Activated T-helper 17 cell treated with anti-CD3 and anti-CD28 coated beads, Interleukin-2, amount 50 U/mL, for 72 hours (primary cell): Measurements from ENCODE around the gene DUSP11. TPM values are rescaled to one million over a fixed set of nuclear protein-coding genes. Genes with fewer than 3 reads are reported as not detected.
"Not testable (repeated sequence)": the region's sequence is repeated elsewhere in the genome, so short reads cannot be mapped to it uniquely, and the experiment has no call there.

Experiments
- ATAC-seq: fragments of 150-1000 bp; cut with Tn5 transposase; replicated peaks from 2 replicates; pipeline ENCODE4 v1.10.0; 2021; ENCODE audit warnings: mild to moderate bottlenecking, moderate library complexity
- H3K27ac Mint-ChIP-seq: one replicate; pipeline ENCODE4 v1.8.0; 2022; ENCODE audit warnings: mixed read lengths
- H3K27me3 Mint-ChIP-seq: one replicate; pipeline ENCODE4 v1.8.0; 2022; ENCODE audit warnings: mixed read lengths
- H3K36me3 Mint-ChIP-seq: one replicate; pipeline ENCODE4 v1.8.0; 2022; ENCODE audit warnings: low read depth, mild to moderate bottlenecking, mixed read lengths
- H3K4me1 Mint-ChIP-seq: one replicate; pipeline ENCODE4 v1.8.0; 2022; ENCODE audit warnings: mixed read lengths
- H3K4me3 Mint-ChIP-seq: one replicate; pipeline ENCODE4 v1.8.0; 2022; ENCODE audit warnings: mild to moderate bottlenecking, mixed read lengths
- H3K9me3 Mint-ChIP-seq: one replicate; pipeline ENCODE4 v1.8.0; 2022; ENCODE audit warnings: mixed read lengths
- total RNA-seq, 2 donors: library from RNA; stranded (reverse); gene quantifications; one replicate each; pipeline ENCODE4 v1.2.3, GENCODE V29; 2022

DUSP11 gene
- total RNA-seq, 2 donors from 2014 or later, result 36.7 to 41.0 TPM

GRCh38 chr2:73754332-73754731 is 25.6 kb downstream of the DUSP11 start:
- not testable (repeated sequence) for H3K27ac Mint-ChIP-seq, H3K4me3 Mint-ChIP-seq, ATAC-seq, H3K9me3 Mint-ChIP-seq, H3K4me1 Mint-ChIP-seq, H3K27me3 Mint-ChIP-seq
- peaks cover 86% of the 10 kb centered on the region for H3K36me3 Mint-ChIP-seq

- Mint-ChIP-seq H3K4me3 (no peak overlapping the region), H3K27me3 (no peaks in the 10 kb centered on the region), H3K36me3 (peaks cover 85% of the 10 kb centered on the region), H3K9me3 (no peaks in the 10 kb centered on the region), H3K27ac (no peak overlapping the region), H3K4me1 (peaks cover 11% of the 10 kb centered on the region)
- no peak for ATAC-seq
Measured at GRCh38 chr2:73749314-73749713, 30.6 kb downstream of the DUSP11 start.

GRCh38 chr2:73746877-73747208 is 33.1 kb downstream of the DUSP11 start:
- peaks cover 81% of the 10 kb centered on the region for H3K36me3 Mint-ChIP-seq

GRCh38 chr2:73746015-73746876 is 33.7 kb downstream of the DUSP11 start:
- H3K4me3 Mint-ChIP-seq, result no peak overlapping the region
- no peak overlapping the region for H3K27ac Mint-ChIP-seq
- peaks cover 77% of the 10 kb centered on the region for H3K36me3 Mint-ChIP-seq

More at GRCh38 chr2:73746877-73747208, 33.1 kb downstream of the DUSP11 start:
- Mint-ChIP-seq H3K4me1 (peaks cover 11% of the 10 kb centered on the region), H3K9me3 (no peaks in the 10 kb centered on the region), H3K4me3 (no peak overlapping the region), H3K27ac (no peak overlapping the region), H3K27me3 (no peaks in the 10 kb centered on the region)
- ATAC-seq, result no peak

GRCh38 chr2:73740767-73741166 is 39.1 kb downstream of the DUSP11 start:
- no peak for ATAC-seq
- Mint-ChIP-seq H3K27ac (no peak overlapping the region), H3K36me3 (peaks cover 49% of the 10 kb centered on the region), H3K4me3 (no peak overlapping the region), H3K27me3 (no peaks in the 10 kb centered on the region), H3K9me3 (no peaks in the 10 kb centered on the region), H3K4me1 (peaks cover 11% of the 10 kb centered on the region)

More at GRCh38 chr2:73746015-73746876, 33.7 kb downstream of the DUSP11 start:
- H3K9me3 Mint-ChIP-seq, result no peaks in the 10 kb centered on the region
- ATAC-seq, result no peak
- peaks cover 11% of the 10 kb centered on the region for H3K4me1 Mint-ChIP-seq
- H3K27me3 Mint-ChIP-seq, result no peaks in the 10 kb centered on the region

GRCh38 chr2:73739101-73739500 is 40.8 kb downstream of the DUSP11 start:
- Mint-ChIP-seq H3K36me3 (peaks cover 42% of the 10 kb centered on the region), H3K27ac (no peak overlapping the region), H3K27me3 (no peaks in the 10 kb centered on the region), H3K4me1 (peaks cover 11% of the 10 kb centered on the region), H3K4me3 (no peak overlapping the region), H3K9me3 (no peaks in the 10 kb centered on the region)
- ATAC-seq, result no peak

GRCh38 chr2:73736855-73737779 is 42.8 kb downstream of the DUSP11 start, which contains the start of gene TPRKB:
Gene TPRKB, minus strand, starts transcription at chr2:73737345. Its CDS starts 2,776 bp downstream, at chr2:73734569.
- H3K4me3 Mint-ChIP-seq, result peak within 1 kb of the TSS; percentile 99
- peaks cover 11% of the 10 kb centered on the region for H3K4me1 Mint-ChIP-seq
- no peaks in the 10 kb centered on the region for H3K27me3 Mint-ChIP-seq
- H3K9me3 Mint-ChIP-seq, result no peaks in the 10 kb centered on the region
- peak within 1 kb of the TSS; percentile 97 for H3K27ac Mint-ChIP-seq
- ATAC-seq, result peak; percentile 99
- H3K36me3 Mint-ChIP-seq, result peaks cover 50% of the 10 kb centered on the region

- H3K9me3 Mint-ChIP-seq, result no peaks in the 10 kb centered on the region
- H3K36me3 Mint-ChIP-seq, result peaks cover 55% of the 10 kb centered on the region
Measured at GRCh38 chr2:73736378-73736777, 43.5 kb downstream of the DUSP11 start.

GRCh38 chr2:73730810-73731209 is 49.1 kb downstream of the DUSP11 start:
- Mint-ChIP-seq H3K4me3 (no peak overlapping the region), H3K36me3 (peaks cover 67% of the 10 kb centered on the region), H3K27ac (no peak overlapping the region), H3K27me3 (no peaks in the 10 kb centered on the region), H3K9me3 (no peaks in the 10 kb centered on the region), H3K4me1 (no peaks in the 10 kb centered on the region)
- ATAC-seq, result no peak

More at GRCh38 chr2:73736378-73736777, 43.5 kb downstream of the DUSP11 start:
- Mint-ChIP-seq H3K27ac (peak overlapping the region; percentile 97), H3K4me3 (peak overlapping the region; percentile 99), H3K27me3 (no peaks in the 10 kb centered on the region), H3K4me1 (peaks cover 11% of the 10 kb centered on the region)
- no peak for ATAC-seq

- ATAC-seq, result no peak
- no peaks in the 10 kb centered on the region for H3K27me3 Mint-ChIP-seq
- no peaks in the 10 kb centered on the region for H3K4me1 Mint-ChIP-seq
- H3K27ac Mint-ChIP-seq, result no peak overlapping the region
- no peaks in the 10 kb centered on the region for H3K9me3 Mint-ChIP-seq
- H3K36me3 Mint-ChIP-seq, result peaks cover 55% of the 10 kb centered on the region
- no peak overlapping the region for H3K4me3 Mint-ChIP-seq
Measured at GRCh38 chr2:73728711-73729110, 51.2 kb downstream of the DUSP11 start.

- Mint-ChIP-seq H3K4me1 (no peaks in the 10 kb centered on the region), H3K27ac (no peak overlapping the region), H3K27me3 (no peaks in the 10 kb centered on the region), H3K36me3 (peaks cover 48% of the 10 kb centered on the region), H3K4me3 (no peak overlapping the region), H3K9me3 (no peaks in the 10 kb centered on the region)
- no peak for ATAC-seq
Measured at GRCh38 chr2:73728043-73728442, 51.9 kb downstream of the DUSP11 start.

GRCh38 chr2:73726657-73727056 is 53.2 kb downstream of the DUSP11 start:
- not testable (repeated sequence) for H3K27me3 Mint-ChIP-seq, H3K4me1 Mint-ChIP-seq, H3K4me3 Mint-ChIP-seq, H3K9me3 Mint-ChIP-seq, ATAC-seq, H3K27ac Mint-ChIP-seq
- H3K36me3 Mint-ChIP-seq, result peaks cover 35% of the 10 kb centered on the region

GRCh38 chr2:73718851-73719621 is 60.9 kb downstream of the DUSP11 start:
- H3K27me3 Mint-ChIP-seq, result peaks cover 3% of the 10 kb centered on the region
- H3K4me1 Mint-ChIP-seq, result no peaks in the 10 kb centered on the region
- ATAC-seq, result no peak
- no peak overlapping the region for H3K27ac Mint-ChIP-seq
- no peak overlapping the region for H3K4me3 Mint-ChIP-seq
- no peaks in the 10 kb centered on the region for H3K36me3 Mint-ChIP-seq
- H3K9me3 Mint-ChIP-seq, result no peaks in the 10 kb centered on the region

- no peaks in the 10 kb centered on the region for H3K4me1 Mint-ChIP-seq
- no peak for ATAC-seq
- H3K36me3 Mint-ChIP-seq, result no peaks in the 10 kb centered on the region
- peaks cover 4% of the 10 kb centered on the region for H3K9me3 Mint-ChIP-seq
- H3K27me3 Mint-ChIP-seq, result peaks cover 7% of the 10 kb centered on the region
- no peak overlapping the region for H3K4me3 Mint-ChIP-seq
- no peak overlapping the region for H3K27ac Mint-ChIP-seq
Measured at GRCh38 chr2:73718421-73718820, 61.5 kb downstream of the DUSP11 start.
